Esophagus squamous epithelium (tissue), 5 donors: Measurements from ENCODE around the gene ERC1. TPM values are rescaled to one million over a fixed set of nuclear protein-coding genes. Genes with fewer than 3 reads are reported as not detected.

Experiments
- DNase-seq: peaks from one replicate; lab custom pipeline; 2025; lab: John Stamatoyannopoulos, UW
- H3K27ac ChIP-seq, 4 donors: fragments of 200-600 bp; sonication (generic); one replicate each; pipeline ENCODE4 v1.5.1; 2016 to 2019; ENCODE audit warnings: mild to moderate bottlenecking in 1 of 4
- H3K27me3 ChIP-seq, 4 donors: fragments of 200-600 bp; sonication (generic); 1 replicate in 3 of 4; 2 replicates in 1 of 4; pipeline versions ENCODE4 v1.5.1 to v1.6.0; 2017 to 2021; ENCODE audit warnings: antibody characterized with exemption in 1 of 4
- H3K36me3 ChIP-seq, 3 donors: fragments of 200-600 bp; sonication (generic); one replicate each; pipeline ENCODE4 v1.5.1; 2016 to 2019
- H3K4me1 ChIP-seq, 3 donors: fragments of 200-600 bp; sonication (generic); one replicate each; pipeline ENCODE4 v1.5.1; 2017 to 2019
- H3K4me3 ChIP-seq, 4 donors: fragments of 200-600 bp; sonication (generic); 1 replicate in 3 of 4; 2 replicates in 1 of 4; pipeline ENCODE4 v1.5.1; 2016 to 2019; ENCODE audit warnings: mild to moderate bottlenecking in 2 of 4, moderate library complexity in 1 of 4
- H3K9me3 ChIP-seq, 3 donors: fragments of 200-600 bp; sonication (generic); one replicate each; pipeline ENCODE4 v1.5.1; 2016 to 2019
- POLR2A ChIP-seq, 4 donors: fragments of 450-650 bp; IDR thresholded peaks; one replicate each; pipeline ENCODE4 v1.6.1; 2017; ENCODE audit warnings: antibody characterized with exemption in 4 of 4, mild to moderate bottlenecking in 4 of 4, moderate library complexity in 3 of 4
- WGBS, 2 donors: methylation state at CpG; one replicate each; pipeline ENCODE4 v1.1.5; 2018; 5-methylcytosine and 5-hydroxymethylcytosine counted together
- intact Hi-C: fragments of 100-400 bp; cut with DNase I; formaldehyde crosslinking; loops from one replicate; pipeline ENCODE4 v1.15.0; 2022
- total RNA-seq, 4 donors: library from RNA; depleted of rRNA; stranded (reverse); fragments of >200 nt; gene quantifications; one replicate each; pipeline ENCODE4 v1.1.0, GENCODE V29; 2016
- TF ChIP-seq, protein P1 (sequence below), 6 experiments: fragments of 450-650 bp in 4 of 6; fragments of 200-600 bp in 2 of 6; sonication (generic) in 2 of 6; IDR thresholded peaks; one replicate each; pipeline ENCODE4 v1.5.1; 2016 to 2019; ENCODE audit warnings: antibody characterized with exemption in 6 of 6, mild to moderate bottlenecking in 4 of 6, moderate library complexity in 4 of 6
- donor health status: DM: yes; HTN: yes; CAD: no.

Gene ERC1
- total RNA-seq, 4 donors from 2014 or later, result 19.0 to 50.7 (median 37.5) TPM

DNA sequence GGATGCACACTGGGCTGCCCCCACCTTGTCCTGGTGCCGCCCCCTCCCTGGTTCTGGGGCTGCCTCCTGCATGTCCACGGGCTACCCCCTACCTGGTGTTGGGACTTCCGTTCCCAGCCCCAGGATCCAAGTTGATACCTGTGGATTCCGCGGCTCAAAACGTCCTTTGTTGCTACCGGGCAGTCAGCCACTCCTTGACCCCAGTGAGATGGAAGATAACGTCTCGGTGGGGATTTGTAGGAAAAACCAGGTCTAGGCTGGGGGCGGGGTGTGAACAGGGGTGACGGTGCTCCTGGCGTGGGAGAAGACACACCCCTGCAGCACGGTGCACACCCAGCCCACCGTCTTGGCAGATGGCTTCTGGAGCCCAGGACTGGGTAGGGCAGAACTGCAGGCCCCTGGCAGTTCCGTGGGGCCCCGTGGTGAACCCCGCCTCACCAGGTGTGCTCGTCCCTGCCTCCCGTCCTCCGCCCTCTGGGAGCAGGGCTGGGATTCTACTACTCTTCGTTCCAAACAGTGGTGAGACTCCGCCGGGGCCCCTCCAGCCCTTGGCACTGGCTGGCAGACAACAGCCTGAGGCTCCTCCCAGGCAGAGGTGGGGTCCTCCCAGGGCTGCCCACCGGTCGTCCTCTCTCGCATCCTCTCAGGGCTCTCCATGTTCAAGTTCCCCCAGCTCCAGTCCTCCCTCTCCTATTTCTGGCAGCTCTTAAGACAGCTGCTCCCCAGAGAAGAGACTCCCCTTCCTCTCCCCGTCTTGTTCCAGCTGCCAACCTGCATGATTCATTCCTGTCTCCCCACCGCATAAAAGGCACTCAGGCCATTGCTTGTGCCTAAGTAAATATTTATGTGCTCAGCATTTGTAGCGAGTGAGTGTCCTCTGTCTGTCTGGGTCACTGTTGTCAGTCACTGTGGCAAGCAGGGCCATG lies 527.8 kb downstream of the ERC1 start:
- H3K4me1 ChIP-seq, result peaks cover 0 to 27% (median 7%) of the 10 kb centered on the region in 3 donors
- no peaks in the 10 kb centered on the region for H3K36me3 ChIP-seq
- H3K9me3 ChIP-seq, result no peaks in the 10 kb centered on the region
- TF ChIP-seq, protein P1, sequence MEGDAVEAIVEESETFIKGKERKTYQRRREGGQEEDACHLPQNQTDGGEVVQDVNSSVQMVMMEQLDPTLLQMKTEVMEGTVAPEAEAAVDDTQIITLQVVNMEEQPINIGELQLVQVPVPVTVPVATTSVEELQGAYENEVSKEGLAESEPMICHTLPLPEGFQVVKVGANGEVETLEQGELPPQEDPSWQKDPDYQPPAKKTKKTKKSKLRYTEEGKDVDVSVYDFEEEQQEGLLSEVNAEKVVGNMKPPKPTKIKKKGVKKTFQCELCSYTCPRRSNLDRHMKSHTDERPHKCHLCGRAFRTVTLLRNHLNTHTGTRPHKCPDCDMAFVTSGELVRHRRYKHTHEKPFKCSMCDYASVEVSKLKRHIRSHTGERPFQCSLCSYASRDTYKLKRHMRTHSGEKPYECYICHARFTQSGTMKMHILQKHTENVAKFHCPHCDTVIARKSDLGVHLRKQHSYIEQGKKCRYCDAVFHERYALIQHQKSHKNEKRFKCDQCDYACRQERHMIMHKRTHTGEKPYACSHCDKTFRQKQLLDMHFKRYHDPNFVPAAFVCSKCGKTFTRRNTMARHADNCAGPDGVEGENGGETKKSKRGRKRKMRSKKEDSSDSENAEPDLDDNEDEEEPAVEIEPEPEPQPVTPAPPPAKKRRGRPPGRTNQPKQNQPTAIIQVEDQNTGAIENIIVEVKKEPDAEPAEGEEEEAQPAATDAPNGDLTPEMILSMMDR (IDR thresholded peaks at IDR 0.05), result no peak
- TF ChIP-seq POLR2A (IDR thresholded peaks at IDR 0.05), result no peak
- WGBS, 2 donors, result 14 to 46% methylated on average over 9 to 21 of the region's 29 CpGs
- peaks cover 0 to 15% (median 0%) of the 10 kb centered on the region in 4 donors for H3K27me3 ChIP-seq
- DNase-seq, result no peak
- intact Hi-C loops, result no loop called here
- peak overlapping the region in 2 of 4 donors; percentile 18 to 42 for H3K4me3 ChIP-seq
- peak overlapping the region in 1 of 4 donors; percentile 3 for H3K27ac ChIP-seq

DNA sequence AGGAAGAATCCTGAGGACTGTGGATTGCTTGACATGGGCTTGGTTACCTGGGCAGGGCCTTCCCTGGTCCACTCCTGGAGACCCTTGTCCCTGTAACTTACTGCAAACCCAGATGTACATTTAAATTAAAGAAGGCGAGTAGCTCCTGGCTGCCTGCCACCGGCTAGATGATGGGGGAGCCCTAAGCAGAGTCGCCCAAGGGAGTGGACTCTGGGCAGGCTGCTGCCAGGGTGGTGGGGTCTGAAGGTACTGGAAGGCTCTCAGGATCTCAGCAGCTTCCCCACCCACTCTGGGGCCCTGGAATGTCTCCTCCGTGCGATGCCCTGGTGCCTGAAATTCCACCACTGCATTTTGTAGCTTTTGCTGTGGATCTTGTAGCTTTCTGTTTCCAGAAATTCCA lies 528.6 kb downstream of the ERC1 start:
- intact Hi-C loops, result no loop called here
- H3K4me3 ChIP-seq, result no peak overlapping the region
- peaks cover 0 to 20% (median 0%) of the 10 kb centered on the region in 4 donors for H3K27me3 ChIP-seq
- WGBS, 2 donors, result 35% methylated on average over 3 of the region's 5 CpGs; no CpG with 5 or more reads in 1 of the 2 donors
- no peak for DNase-seq
- TF ChIP-seq, protein P1 (IDR thresholded peaks at IDR 0.05), result no peak
- no peak for TF ChIP-seq POLR2A (IDR thresholded peaks at IDR 0.05)
- H3K4me1 ChIP-seq, result peaks cover 0 to 27% (median 7%) of the 10 kb centered on the region in 3 donors
- H3K9me3 ChIP-seq, result no peaks in the 10 kb centered on the region
- H3K36me3 ChIP-seq, result no peaks in the 10 kb centered on the region
- H3K27ac ChIP-seq, result no peak overlapping the region

DNA sequence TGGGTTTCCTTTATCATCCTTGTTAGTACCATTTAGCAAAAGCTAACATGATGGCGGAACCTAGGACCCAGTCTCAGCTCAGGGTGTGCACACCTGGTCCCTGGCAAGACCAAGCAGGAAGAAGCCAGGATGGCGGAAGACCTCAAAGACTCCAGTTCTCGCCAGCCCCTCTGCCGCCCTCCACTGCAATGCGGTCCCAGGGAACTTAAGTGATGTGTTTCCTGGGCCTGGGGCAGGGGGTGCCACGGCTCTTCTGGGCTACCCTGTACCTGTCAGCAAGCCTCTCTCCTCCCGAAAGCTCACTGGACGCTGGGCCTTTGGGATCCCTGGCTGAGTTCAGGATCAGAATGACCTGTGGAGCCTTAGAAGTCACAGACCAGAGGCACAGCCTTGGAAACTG lies 532.0 kb downstream of the ERC1 start:
- H3K4me3 ChIP-seq, result no peak overlapping the region
- no peak for TF ChIP-seq POLR2A (IDR thresholded peaks at IDR 0.05)
- TF ChIP-seq, protein P1 (IDR thresholded peaks at IDR 0.05), result no peak
- 92 to 100% methylated on average over 2 to 4 of the region's 8 CpGs for WGBS, 2 donors
- no peaks in the 10 kb centered on the region for H3K36me3 ChIP-seq
- no peak overlapping the region for H3K27ac ChIP-seq
- H3K9me3 ChIP-seq, result no peaks in the 10 kb centered on the region
- H3K4me1 ChIP-seq, result peaks cover 0 to 21% (median 7%) of the 10 kb centered on the region in 3 donors
- H3K27me3 ChIP-seq, result peaks cover 0 to 26% (median 0%) of the 10 kb centered on the region in 4 donors
- intact Hi-C loops, result no loop called here
- no peak for DNase-seq

DNA sequence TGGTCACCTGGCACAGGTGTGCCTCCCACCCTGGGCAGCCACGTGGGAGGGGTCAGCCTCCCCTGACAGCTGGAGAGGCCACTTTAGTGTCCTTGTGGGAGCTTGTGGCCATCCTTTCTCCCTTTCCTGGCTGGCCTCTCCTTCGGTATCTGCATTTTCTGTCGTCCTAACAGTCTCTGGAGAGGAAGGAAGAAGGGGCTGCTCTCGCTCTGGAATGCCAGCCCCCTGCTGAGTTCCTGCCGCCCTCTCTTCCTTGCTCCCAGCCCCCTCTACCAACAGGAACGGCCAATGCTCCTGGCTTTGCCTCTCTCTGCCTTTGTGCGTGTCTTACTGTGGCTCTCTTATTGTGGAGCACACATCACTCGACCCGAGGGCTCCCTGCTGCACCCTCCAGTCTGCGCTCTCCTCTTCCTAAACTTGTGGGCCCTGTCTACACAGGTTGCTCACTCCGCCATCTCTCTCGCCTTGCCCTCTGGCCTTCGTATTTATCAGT lies 532.6 kb downstream of the ERC1 start:
- Histone ChIP-seq H3K27me3 (peaks cover 0 to 24% (median 0%) of the 10 kb centered on the region in 4 donors), H3K27ac (no peak overlapping the region), H3K36me3 (no peaks in the 10 kb centered on the region), H3K4me1 (peaks cover 0 to 15% (median 7%) of the 10 kb centered on the region in 3 donors), H3K9me3 (no peaks in the 10 kb centered on the region), H3K4me3 (no peak overlapping the region)
- TF ChIP-seq, protein P1 (IDR thresholded peaks at IDR 0.05), result no peak
- no peak for TF ChIP-seq POLR2A (IDR thresholded peaks at IDR 0.05)
- WGBS, 2 donors, result 72 to 74% methylated on average over 13 of the region's 13 CpGs
- DNase-seq, result no peak
- intact Hi-C loops, result no loop called here

DNA sequence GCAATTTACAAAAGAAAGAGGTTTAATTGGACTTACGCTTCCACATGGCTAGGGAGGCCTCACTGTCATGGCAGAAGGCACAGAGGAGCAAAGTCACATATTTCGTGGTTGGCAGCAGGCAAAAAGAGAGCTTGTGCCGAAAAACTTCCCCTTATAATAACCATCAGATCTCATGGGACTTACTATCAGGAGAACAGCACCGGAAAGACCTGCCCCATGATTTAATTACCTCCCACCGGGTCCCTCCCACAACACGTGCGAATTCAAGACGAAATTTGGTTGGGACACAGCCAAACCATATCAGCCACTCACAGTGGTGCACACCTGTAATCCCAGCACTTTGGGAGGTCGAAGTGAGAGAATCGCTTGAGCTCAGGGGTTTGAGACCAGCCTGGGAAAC lies 534.8 kb downstream of the ERC1 start:
- peaks cover 0 to 36% (median 0%) of the 10 kb centered on the region in 4 donors for H3K27me3 ChIP-seq
- no peak overlapping the region for H3K4me3 ChIP-seq
- 79 to 86% methylated on average over 9 to 10 of the region's 10 CpGs for WGBS, 2 donors
- intact Hi-C loops, result no loop called here
- TF ChIP-seq POLR2A (IDR thresholded peaks at IDR 0.05), result no peak
- TF ChIP-seq, protein P1 (IDR thresholded peaks at IDR 0.05), result no peak
- H3K4me1 ChIP-seq, result peaks cover 4 to 11% (median 9%) of the 10 kb centered on the region in 3 donors
- DNase-seq, result no peak
- H3K36me3 ChIP-seq, result no peaks in the 10 kb centered on the region
- H3K27ac ChIP-seq, result no peak overlapping the region
- no peaks in the 10 kb centered on the region for H3K9me3 ChIP-seq
